Measurements from ENCODE around the gene OR8U1.
"Not testable (repeated sequence)": the region's sequence is repeated elsewhere in the genome, so short reads cannot be mapped to it uniquely, and the experiment has no call there.

OR8U1 gene

DNA sequence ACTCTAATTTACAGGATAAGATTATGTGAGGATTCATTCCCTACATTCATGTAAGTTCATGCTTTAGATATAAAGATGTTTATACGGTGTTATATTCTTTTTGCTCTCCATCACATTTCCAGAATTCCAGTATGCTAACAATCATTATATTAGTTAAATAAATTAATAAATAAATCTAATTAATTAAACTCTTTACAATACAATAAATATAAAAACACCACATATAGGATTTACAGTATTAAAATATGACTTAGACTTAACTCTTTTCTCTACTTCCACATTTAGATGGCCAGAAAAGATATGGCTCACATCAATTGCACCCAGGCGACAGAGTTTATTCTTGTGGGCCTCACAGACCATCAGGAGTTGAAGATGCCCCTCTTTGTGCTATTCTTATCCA lies at the start of gene OR8U1:
Gene OR8U1, plus strand, starts transcription at position 301 of the 400 bp plus-strand sequence. Its CDS starts 0 bp downstream, at position 301.
- no peak for DNase-seq

DNA sequence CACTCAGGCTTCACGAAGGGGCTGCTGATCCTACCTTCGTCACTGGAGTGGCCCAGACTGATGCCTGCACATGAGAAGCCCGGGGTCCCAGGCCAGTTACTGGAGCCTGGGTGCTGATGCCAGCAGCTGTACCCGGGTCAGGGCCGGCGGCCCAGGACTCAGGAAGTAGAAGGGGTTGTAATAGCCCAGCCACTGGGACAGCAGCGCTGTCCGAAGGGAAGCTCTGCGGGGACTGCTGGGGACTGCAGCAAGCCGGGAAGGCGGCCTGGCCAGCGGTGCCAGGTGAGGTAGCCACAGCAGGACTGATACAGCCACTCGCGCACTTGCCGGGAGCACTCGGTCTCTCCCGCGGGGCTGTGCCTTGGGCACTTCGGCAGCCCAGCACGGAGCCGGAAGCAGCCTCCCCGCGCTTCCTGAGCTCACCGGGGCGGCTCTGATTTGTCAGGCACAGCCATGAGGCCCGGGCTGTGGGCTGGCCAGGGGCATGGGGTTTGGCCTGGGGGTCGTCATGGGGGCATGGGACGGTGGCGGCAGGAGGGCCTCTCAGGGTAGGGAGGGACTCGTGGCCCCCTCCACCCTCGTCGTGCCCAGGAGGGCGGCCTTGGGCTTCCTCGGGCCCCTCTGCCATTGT lies 43.4 kb upstream of the OR8U1 start:
- no peak for DNase-seq

DNA sequence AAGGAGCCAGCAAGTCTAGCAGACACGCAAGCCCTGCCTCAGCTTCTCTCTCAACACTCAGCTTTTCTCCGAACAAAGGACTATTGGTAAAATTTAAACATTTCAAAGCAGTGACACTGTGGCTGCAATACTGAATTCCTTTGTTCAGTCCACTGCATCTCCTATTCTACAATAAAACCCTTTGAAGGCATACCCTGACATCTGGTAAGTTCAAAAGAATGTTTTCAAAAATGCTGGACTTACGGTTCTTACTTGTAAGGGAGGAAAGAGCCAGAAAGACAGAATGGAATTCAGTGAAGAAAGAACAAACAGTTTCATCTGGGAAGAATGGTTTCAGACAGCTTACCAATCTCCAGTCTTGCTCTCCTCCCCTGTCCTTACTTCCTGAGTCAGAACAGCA lies 42.3 kb upstream of the OR8U1 start:
- no peak for DNase-seq

DNA sequence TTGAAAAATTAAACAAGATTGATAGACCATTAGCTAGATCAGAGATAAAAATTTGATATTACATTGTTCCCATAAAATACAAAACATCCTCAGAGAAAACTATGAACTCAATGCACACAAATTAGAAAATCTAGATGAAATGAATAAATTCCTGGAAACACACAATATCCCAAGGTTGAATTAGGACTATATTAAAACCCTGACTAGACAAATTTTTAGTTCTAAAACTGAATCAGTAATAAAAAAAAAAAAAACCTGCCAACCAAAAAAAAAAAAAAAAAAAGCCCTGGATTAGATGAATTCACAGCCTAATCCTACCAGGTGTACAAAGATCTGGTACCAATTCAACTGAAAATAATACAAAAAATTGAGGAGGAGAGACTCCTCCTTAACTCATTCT lies 35.1 kb upstream of the OR8U1 start:
- DNase-seq = no peak

DNA sequence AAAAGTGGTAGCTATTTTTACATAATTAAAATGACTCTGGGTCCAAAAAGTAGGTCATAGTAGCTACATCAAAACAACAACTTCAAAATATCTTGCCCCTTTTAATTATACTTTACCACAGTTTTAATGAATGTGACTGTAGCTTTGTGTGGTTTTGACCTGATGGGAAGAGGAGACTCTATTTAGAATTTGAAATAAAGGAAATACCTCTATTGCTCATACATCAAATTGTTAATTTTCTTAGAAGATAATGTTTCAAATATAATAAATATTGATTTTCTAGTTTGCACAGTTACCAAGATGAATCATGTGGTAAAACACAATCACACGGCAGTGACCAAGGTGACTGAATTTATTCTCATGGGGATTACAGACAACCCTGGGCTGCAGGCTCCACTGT lies 29.7 kb upstream of the OR8U1 start, which contains the start of gene OR8K1:
Gene OR8K1, plus strand, starts transcription at position 301 of the 400 bp plus-strand sequence. Its CDS starts 0 bp downstream, at position 301.
- no peak for DNase-seq

DNA sequence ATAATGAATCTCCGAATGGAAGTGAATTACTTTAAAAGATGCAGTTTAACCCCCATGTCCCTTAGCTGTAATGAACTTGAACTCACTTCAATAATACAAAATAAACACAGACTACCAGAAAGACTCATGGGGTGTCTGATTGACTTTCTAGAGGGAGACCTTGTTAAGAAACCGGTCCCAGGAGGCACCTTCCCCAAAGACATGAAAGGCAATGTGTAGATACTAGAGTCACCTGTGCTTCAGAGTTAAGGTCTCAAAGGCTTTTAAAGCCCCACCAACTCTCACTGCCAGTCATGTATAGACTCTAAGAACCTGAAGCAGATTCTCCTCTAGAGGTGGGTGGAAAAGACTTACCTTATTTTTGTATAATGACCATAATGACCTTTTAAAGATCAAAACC lies 21.4 kb upstream of the OR8U1 start, which contains the start of gene OR8J1:
Gene OR8J1, plus strand, starts transcription at position 301 of the 400 bp plus-strand sequence. CDS start 5,956 bp downstream, outside the sequence.
- DNase-seq = no peak

DNA sequence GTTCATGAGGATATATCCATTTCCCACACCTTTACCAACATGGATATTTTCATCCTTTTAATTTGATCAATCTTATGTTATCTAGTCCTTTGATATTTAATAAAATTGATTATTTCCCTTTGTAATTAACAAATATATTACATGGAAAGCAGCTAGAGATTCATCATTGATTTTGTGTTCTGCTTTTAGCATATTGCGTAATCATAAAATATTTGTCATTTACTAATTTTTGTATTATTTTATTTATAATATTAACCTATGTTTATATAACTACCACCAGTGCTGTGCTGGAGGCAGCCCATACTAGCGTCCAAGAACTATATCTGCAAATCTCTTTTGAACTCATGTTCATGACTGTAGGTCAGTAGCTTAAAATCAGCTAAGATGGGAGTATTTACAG lies 4.7 kb downstream of the OR8U1 start:
- DNase-seq = no peak

DNA sequence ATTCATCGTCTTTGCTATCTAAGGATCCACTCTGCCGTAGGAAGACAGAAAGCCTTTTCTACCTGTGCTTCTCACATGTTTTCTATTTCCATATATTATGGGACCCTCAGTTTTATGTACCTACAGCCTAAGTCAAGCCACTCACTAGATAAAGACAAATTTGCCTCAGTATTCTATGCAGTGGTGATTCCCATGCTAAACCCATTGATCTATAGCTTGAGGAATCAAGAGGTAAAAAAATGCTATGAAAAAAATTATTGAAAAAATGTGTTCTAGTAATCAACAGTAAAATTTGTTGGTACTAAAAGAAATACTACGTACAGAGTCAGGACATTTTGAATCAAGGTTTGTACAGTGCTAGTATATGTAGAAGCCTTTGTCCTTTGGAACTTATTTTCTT lies 19.0 kb downstream of the OR8U1 start:
- no peak for DNase-seq

DNA sequence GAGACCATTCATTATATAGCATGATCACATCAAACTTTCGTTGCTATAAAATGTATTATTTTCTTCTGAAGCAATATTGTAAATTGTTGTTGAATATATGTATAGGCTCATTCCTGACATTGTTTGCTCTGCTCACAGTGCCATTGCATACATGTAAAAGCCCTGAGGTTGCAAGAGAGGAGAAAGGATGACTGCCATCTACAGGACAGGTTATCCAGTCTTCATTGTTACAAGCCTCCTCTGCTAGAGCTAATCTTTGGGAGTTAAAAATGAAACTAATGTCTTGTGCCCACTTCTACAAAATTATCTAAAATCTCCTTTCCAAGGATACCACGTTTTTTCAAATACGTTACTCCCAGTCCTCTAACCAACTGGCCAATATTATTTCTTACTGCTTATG lies 20.6 kb downstream of the OR8U1 start:
- no peak for DNase-seq

DNA sequence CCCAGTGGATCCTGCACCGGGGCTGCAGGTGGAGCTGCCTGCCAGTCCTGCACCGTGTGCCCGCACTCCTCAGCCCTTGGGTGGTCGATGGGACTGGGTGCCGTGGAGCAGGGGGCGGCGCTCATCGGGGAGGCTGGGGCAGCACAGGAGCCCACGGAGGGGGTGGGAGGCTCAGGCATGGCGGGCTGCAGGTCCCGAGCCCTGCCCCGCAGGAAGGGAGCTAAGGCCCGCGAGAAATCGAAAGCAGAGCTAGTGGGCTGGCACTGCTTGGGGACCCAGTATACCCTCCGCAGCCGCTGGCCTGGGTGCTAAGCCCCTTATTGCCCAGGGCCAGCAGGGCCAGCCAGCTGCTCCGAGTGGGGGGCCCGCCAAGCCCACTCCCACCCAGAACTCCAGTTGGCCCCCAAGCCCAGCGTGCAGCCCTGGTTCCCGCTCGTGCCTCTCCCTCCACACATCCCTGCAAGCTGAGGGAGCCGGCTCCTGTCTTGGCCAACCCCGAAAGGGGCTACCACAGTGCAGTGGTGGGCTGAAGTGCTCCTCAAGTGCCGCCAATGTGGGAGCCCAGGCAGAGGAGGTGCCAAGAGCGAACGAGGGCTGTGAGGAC lies 26.5 kb downstream of the OR8U1 start:
- DNase-seq = not testable (repeated sequence)

DNA sequence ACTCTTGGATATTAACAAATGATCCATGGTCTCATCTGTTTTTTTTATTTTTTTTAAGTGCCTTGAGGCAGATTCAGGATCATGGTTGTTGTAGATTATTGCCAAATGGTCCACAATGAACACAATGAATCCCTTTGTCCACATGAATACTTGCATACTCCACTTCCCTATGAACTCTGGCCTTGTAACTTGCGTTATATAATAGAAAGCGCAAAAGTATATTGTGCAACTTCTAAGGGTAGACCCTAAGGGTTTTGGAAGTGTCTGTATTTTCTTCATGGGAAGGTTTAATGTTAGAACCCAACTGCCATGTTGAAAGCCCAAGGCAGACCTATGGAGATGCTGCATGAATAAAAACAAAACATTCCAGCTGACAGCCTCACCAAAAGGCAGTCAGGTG lies 29.0 kb downstream of the OR8U1 start:
- DNase-seq = no peak

DNA sequence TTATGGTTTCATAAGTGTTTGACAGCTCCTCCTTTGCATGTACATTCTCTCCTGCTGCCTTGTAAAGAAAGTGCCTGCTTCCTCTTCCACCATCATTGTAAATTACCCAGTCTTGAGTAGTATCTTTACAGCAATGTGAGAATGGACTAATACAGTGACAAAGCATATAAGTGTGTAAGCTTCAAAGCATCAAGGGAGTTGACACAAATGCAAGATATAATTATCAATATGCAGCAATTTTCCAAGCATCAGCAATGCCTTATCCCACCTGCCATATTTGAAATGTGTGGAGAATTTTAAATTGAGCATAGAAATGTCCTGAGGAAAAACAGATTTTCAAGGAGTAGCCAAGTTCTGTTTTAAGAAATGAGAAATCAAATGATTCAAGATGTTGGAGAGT lies 35.4 kb downstream of the OR8U1 start:
- DNase-seq = no peak

DNA sequence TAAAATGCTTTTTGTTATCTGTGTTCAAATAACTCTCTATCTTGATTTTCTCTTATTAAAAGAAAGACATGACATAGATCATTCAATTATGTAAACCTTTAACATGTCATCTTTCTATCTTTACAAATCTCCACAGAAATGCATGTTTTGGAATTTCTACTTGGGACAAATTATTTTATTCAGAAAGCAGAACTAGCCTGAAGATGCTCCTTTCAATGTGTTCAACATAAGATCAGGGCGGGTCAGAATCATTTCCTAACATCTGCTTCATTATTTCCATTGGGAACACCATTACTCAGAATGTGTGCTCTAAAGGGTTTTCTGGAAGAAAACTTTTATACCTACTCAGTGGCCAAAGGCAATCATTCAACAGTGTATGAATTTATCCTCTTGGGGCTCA lies 37.0 kb downstream of the OR8U1 start, which contains the start of gene OR5AL1:
Gene OR5AL1, plus strand, starts transcription at position 301 of the 400 bp plus-strand sequence.
- no peak for DNase-seq
